KMS-11 (cell line): Measurements from ENCODE around the gene RPS2.
"Not testable (repeated sequence)": the region's sequence is repeated elsewhere in the genome, so short reads cannot be mapped to it uniquely, and the experiment has no call there.

Experiments used
- H2AFZ ChIP-seq: fragments of 200-600 bp; sonication (generic); 2 replicates; pipeline ENCODE4 v1.6.1; 2016; ENCODE audit warnings: antibody characterized with exemption, mixed run types, low read depth
- H3K27ac ChIP-seq: fragments of 200-600 bp; sonication (generic); 2 replicates; pipeline ENCODE4 v1.6.1; 2016; ENCODE audit warnings: mild to moderate bottlenecking, mixed run types
- H3K27me3 ChIP-seq: fragments of 200-600 bp; sonication (generic); 2 replicates; pipeline ENCODE4 v1.6.1; 2017; ENCODE audit warnings: mild to moderate bottlenecking, low read depth, mixed run types, moderate library complexity; ENCODE audit not compliant: insufficient read depth
- H3K36me3 ChIP-seq: fragments of 200-600 bp; sonication (generic); 2 replicates; pipeline ENCODE4 v1.6.1; 2017; ENCODE audit warnings: mild to moderate bottlenecking, mixed run types; ENCODE audit not compliant: insufficient read depth
- H3K4me1 ChIP-seq: fragments of 200-600 bp; sonication (generic); 2 replicates; pipeline ENCODE4 v1.6.1; 2016; ENCODE audit warnings: mild to moderate bottlenecking, low read depth, mixed run types; ENCODE audit not compliant: poor library complexity, severe bottlenecking
- H3K4me2 ChIP-seq: fragments of 200-600 bp; sonication (generic); 2 replicates; pipeline ENCODE4 v1.7.0; 2016; ENCODE audit warnings: mild to moderate bottlenecking, mixed run types
- H3K4me3 ChIP-seq: fragments of 200-600 bp; sonication (generic); IDR thresholded peaks from 2 replicates; pipeline ENCODE4 v1.6.1; 2017; ENCODE audit warnings: low read depth, low read length, mixed read lengths; ENCODE audit not compliant: insufficient read depth
- H3K79me2 ChIP-seq: fragments of 200-600 bp; sonication (generic); 2 replicates; pipeline ENCODE4 v1.6.1; 2016; ENCODE audit warnings: low read depth, mixed run types; ENCODE audit not compliant: insufficient read depth
- H3K9ac ChIP-seq: fragments of 200-600 bp; sonication (generic); 2 replicates; pipeline ENCODE4 v1.6.1; 2016; ENCODE audit warnings: mild to moderate bottlenecking, mixed run types
- H4K20me1 ChIP-seq: fragments of 200-600 bp; sonication (generic); 2 replicates; pipeline ENCODE4 v1.6.1; 2016; ENCODE audit warnings: mild to moderate bottlenecking, mixed run types; ENCODE audit not compliant: insufficient read depth
- CTCF ChIP-seq: fragments of 200-600 bp; sonication (generic); conservative IDR thresholded peaks from 2 replicates; pipeline ENCODE4 v1.6.1; 2017; ENCODE audit warnings: low read depth, mild to moderate bottlenecking, antibody characterized with exemption, low read length, moderate library complexity, mixed read lengths

RPS2 gene

GRCh38 chr16:1961651-1962067 is 3.0 kb downstream of the RPS2 start:
- TF ChIP-seq CTCF, result no peak
- H3K9ac ChIP-seq, result no peak overlapping the region
- H3K4me3 ChIP-seq, result no peak overlapping the region

GRCh38 chr16:1960665-1961630 is 3.7 kb downstream of the RPS2 start:
- no peak overlapping the region for H3K27ac ChIP-seq
- peaks cover 6% of the 10 kb centered on the region; the same call in 1 of the 2 replicates for H3K27me3 ChIP-seq
- peaks cover 22% of the 10 kb centered on the region for H3K79me2 ChIP-seq
- H3K9ac ChIP-seq, result no peak overlapping the region; the same call in 1 of the 2 replicates
- H3K36me3 ChIP-seq, result no peaks in the 10 kb centered on the region; the same call in 1 of the 2 replicates
- H3K4me3 ChIP-seq, result no peak overlapping the region
- no peaks in the 10 kb centered on the region for H4K20me1 ChIP-seq
- no peak overlapping the region for H2AFZ ChIP-seq
- peaks cover 19% of the 10 kb centered on the region for H3K4me1 ChIP-seq
- TF ChIP-seq CTCF, result no peak
- H3K4me2 ChIP-seq, result peak overlapping the region; percentile 88

More at GRCh38 chr16:1961651-1962067, 3.0 kb downstream of the RPS2 start:
- Histone ChIP-seq H3K27ac (no peak overlapping the region), H3K79me2 (peaks cover 22% of the 10 kb centered on the region), H3K36me3 (no peaks in the 10 kb centered on the region; the same call in 1 of the 2 replicates), H4K20me1 (no peaks in the 10 kb centered on the region), H3K4me1 (peaks cover 19% of the 10 kb centered on the region), H3K27me3 (no peaks in the 10 kb centered on the region; the same call in 1 of the 2 replicates), H3K4me2 (no peak overlapping the region), H2AFZ (no peak overlapping the region)

- H3K4me1 ChIP-seq, result peaks cover 15% of the 10 kb centered on the region
- H3K27me3 ChIP-seq, result peaks cover 17% of the 10 kb centered on the region; the same call in 1 of the 2 replicates
- H3K36me3 ChIP-seq, result no peaks in the 10 kb centered on the region; the same call in 1 of the 2 replicates
- peak; percentile 73 for TF ChIP-seq CTCF
- peaks cover 22% of the 10 kb centered on the region for H3K79me2 ChIP-seq
- H3K9ac ChIP-seq, result peak within 1 kb of the TSS; percentile 87
- H3K27ac ChIP-seq, result 0 out of 2 replicates have a peak within 1 kb of the TSS, but pooled peaks have one; percentile 20
- peak within 1 kb of the TSS; percentile 88 for H3K4me2 ChIP-seq
- H3K4me3 ChIP-seq, result no peak within 1 kb of the TSS
- H4K20me1 ChIP-seq, result no peaks in the 10 kb centered on the region
- H2AFZ ChIP-seq, result peak within 1 kb of the TSS; percentile 88
Measured at GRCh38 chr16:1959269-1960039, 5.2 kb downstream of the RPS2 start, which contains the start of gene NDUFB10. NDUFB10 (plus strand) TSS chr16:1959538; CDS start chr16:1959625, 87 bp downstream.

GRCh38 chr16:1958715-1959268 is 5.8 kb downstream of the RPS2 start:
- H2AFZ ChIP-seq, result peak overlapping the region; percentile 88
- H3K9ac ChIP-seq, result no peak overlapping the region; the same call in 1 of the 2 replicates
- no peaks in the 10 kb centered on the region; the same call in 1 of the 2 replicates for H3K36me3 ChIP-seq
- H3K4me1 ChIP-seq, result peaks cover 15% of the 10 kb centered on the region
- peaks cover 19% of the 10 kb centered on the region; the same call in 1 of the 2 replicates for H3K27me3 ChIP-seq
- H3K4me3 ChIP-seq, result no peak overlapping the region
- H3K79me2 ChIP-seq, result peaks cover 22% of the 10 kb centered on the region
- TF ChIP-seq CTCF, result no peak
- peak overlapping the region; percentile 88 for H3K4me2 ChIP-seq
- H3K27ac ChIP-seq, result no peak overlapping the region
- no peaks in the 10 kb centered on the region for H4K20me1 ChIP-seq

- H2AFZ ChIP-seq, H4K20me1 ChIP-seq, H3K36me3 ChIP-seq, H3K4me2 ChIP-seq, H3K9ac ChIP-seq, H3K4me3 ChIP-seq, H3K27ac ChIP-seq: not testable (repeated sequence)
- peaks cover 19% of the 10 kb centered on the region; the same call in 1 of the 2 replicates for H3K27me3 ChIP-seq
- peaks cover 15% of the 10 kb centered on the region for H3K4me1 ChIP-seq
- peaks cover 15% of the 10 kb centered on the region for H3K79me2 ChIP-seq
Measured at GRCh38 chr16:1958143-1958491, 6.5 kb downstream of the RPS2 start.
